Daoy (cell line): ENCODE data around the gene OTOG. TPM values are rescaled to one million over a fixed set of nuclear protein-coding genes. Genes with fewer than 3 reads are reported as not detected.

Experiments
- DNase-seq: peaks from one replicate; pipeline ENCODE4 v3.0.0-alpha.2; 2015; ENCODE audit warnings: low read depth
- total RNA-seq: library from RNA; depleted of rRNA; stranded (reverse); fragments of >200 nt; shearing (Covaris generic); gene quantifications from 2 replicates; pipeline ENCODE4 v1.2.3, GENCODE V29; 2014

Gene OTOG
- total RNA-seq, 1 experiment from 2014 or later = not detected

DNA sequence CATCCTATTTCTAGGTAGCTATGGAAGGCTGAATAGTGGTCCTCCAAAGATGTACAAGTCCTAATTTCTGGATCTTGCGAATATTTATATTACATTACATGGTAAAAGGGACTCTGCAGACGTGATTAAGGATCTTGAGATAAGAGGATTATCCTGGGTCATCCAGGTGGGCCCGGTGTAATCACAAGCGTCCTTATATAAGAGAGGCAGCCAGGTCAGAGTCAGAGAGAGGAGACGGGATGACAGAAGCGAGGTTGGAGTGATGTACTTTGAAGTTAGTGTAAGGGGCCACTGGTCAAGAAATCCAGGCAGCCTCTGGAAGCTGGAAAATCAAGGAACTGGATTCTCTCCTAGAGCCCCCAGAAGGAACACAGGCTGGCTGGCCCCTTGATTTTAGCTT lies 102.2 kb downstream of the OTOG start:
- DNase-seq = no peak

- no peak for DNase-seq
These were observed 102.6 kb downstream of the OTOG start for GRCh38 chr11:17649696-17650095.

GRCh38 chr11:17650127-17650911 lies 103.3 kb downstream of the OTOG start:
- DNase-seq = peak; percentile 25

- DNase-seq = no peak
These were observed 104.0 kb downstream of the OTOG start for GRCh38 chr11:17651061-17651460.

DNA sequence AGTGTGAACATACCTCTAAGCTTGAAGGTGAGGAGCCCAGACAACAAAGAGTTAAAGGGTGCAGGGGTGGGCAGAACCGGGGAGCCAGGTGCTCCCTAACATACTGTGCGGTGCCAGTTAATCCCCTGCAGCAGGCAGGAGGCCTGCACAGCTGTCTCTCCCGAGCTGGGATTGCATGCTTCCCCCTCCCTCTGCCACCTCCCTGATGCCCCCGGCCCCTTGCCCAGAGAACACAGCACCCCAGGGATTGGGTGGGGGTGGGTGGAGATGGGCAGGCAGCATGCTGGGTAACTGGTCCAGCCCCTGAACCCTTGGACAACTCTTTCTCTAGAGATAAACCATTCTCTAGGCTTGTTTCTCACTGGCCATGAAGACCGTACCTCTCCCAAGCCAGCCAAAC lies 104.6 kb downstream of the OTOG start:
- DNase-seq = no peak

DNA sequence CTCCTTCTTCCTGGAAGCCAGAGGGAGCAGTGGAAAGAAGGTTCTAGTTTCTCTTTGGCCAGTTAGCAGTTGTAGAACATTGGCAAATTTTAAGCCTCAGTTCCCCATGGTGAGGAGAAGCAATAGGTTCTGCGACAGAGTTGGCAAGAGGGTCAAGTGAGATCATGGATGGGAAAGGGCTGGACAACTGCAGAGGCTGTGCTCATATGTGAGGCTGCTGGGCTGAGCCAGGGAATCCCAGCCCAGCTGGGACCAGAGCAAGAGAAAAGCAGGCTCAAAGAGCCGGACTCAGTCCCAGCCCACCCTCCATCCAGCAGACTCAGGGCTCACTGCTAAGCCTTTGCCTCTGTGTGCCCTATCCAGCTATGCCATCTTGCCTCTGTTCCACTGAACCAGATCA lies 105.5 kb downstream of the OTOG start:
- DNase-seq = no peak

GRCh38 chr11:17653611-17654010 lies 106.6 kb downstream of the OTOG start:
- no peak for DNase-seq

DNA sequence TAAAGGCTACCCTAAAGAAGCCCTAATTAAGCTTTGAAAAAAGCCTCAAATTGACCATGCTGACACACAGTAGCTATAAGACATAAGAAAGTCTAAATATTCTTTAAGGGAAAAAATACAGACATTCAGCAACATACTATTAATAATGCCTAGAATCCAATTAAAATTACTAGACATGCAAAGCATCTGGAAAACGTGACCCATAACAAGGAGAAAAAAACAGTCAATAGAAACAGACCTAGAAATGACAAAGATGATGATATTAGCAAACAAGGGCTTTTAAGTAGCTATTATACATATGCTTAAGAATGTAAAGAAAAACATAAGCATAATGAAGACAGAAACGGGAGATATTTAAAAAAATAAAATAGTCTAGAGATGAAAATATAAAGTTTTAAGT lies 108.6 kb downstream of the OTOG start:
- DNase-seq = no peak

DNA sequence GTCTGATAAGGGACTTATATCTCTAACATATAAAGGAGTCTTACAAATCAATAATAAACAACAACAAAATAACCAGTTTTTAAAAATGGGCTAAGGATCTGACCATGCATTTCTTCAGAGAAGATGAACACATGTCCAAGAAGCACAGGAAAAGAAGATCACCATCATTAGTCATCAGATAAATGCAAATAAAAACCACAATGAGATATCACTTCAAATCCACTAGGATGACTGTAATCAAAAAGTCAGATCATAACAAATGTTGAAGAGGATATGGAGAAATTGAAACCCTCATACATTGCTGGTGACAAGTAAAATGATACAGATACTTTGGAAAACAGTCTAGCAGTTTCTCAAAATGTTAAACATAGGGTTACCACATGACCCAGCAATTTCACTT lies 111.2 kb downstream of the OTOG start:
- DNase-seq = no peak

DNA sequence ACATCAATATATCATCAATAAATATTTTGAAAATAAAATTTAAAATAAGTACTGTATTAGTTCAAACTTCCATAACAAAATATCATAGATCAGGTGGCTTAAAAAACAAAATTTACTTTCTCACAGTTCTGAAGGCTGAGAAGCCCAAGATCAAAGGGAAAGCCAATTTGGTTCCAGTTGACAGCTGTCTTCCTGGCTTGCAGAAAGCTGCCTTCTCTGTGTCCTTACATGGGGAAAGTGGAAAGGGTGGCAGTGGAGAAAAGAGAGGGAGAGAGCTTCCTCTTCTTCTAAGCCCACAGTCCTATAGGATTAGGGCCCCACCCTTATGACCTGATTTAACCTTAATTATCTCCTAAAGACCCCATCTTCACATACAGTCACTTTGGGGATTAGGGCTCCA lies 121.1 kb downstream of the OTOG start:
- DNase-seq = no peak

DNA sequence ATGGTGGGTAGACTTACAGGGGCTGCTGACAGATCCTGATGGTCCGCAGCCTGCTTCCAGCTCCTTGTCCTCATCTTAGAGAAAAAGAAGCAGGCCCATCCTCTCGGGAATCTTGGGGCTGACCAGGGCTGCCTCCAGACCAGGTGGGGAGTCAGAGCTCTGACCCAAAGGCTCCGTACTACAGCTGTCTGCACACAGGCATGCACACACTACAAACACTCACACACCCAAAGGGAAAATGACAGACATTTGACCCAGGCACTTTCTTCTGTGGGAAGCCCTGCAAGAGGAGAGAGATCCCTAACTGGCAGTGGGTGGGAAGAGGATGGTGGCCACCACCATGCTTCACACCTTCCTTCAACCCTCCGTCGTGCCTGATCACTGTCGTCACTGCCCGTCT lies 125.4 kb downstream of the OTOG start:
- DNase-seq = no peak

GRCh38 chr11:17673951-17674350 lies 126.9 kb downstream of the OTOG start:
- no peak for DNase-seq

GRCh38 chr11:17682848-17683247 lies 135.8 kb downstream of the OTOG start:
- no peak for DNase-seq

DNA sequence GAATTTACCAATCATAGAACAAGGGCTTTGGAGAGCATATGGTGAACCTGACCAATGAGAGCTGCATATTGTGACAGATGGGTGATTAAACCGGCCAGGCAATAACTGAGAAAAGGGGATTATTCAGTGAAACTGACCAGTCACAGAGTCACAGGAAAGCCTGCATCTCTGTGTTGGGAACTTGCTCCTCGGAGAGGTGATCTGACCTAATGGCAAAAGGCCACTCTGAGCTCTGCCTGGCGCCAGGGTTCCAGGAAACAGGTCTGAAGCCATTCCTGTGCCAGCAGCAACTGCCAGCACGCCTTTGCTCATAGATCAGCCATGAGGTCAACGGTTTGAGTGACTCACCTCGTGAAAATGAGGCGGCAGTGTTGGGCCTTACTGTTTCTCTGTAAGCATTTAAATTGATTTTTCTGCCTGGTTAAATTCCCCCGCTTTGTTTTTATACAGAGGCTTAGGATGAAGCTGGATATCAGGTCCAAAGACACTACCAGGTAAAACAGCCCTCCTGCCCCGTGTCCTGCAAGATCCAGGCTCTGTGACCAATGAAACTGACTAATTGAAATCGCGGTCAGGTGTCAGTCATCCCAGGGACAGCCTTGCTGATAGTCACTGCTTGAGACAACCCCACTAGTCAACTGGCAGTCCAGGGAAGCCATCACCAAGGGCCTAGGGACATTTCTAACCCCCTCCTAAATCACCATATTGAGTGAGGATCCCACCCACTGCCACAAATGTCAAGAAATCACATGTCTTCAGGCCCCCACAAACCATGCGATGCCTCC lies 136.5 kb downstream of the OTOG start:
- peak; percentile 83 for DNase-seq

DNA sequence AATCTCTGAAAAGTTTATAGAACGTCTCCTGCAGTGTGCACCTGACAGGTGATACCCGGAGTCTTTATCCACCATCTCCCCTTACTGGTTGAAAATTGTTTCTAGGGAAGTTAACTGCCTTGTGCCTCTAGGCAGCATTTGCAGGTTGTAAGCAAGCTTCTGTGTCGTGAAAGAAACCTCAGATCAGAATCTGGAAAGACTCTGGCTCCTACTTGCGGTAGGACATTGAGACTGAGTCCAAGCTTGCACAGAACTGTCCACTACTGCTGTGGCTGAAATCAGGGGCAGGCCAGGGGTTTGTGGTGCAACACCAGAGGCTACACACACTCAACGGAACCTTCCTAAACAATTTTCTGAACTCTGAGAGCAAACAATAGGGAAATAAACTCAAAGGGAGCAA lies 137.5 kb downstream of the OTOG start:
- no peak for DNase-seq

- no peak for DNase-seq
These were observed 139.3 kb downstream of the OTOG start for GRCh38 chr11:17686231-17686980.

DNA sequence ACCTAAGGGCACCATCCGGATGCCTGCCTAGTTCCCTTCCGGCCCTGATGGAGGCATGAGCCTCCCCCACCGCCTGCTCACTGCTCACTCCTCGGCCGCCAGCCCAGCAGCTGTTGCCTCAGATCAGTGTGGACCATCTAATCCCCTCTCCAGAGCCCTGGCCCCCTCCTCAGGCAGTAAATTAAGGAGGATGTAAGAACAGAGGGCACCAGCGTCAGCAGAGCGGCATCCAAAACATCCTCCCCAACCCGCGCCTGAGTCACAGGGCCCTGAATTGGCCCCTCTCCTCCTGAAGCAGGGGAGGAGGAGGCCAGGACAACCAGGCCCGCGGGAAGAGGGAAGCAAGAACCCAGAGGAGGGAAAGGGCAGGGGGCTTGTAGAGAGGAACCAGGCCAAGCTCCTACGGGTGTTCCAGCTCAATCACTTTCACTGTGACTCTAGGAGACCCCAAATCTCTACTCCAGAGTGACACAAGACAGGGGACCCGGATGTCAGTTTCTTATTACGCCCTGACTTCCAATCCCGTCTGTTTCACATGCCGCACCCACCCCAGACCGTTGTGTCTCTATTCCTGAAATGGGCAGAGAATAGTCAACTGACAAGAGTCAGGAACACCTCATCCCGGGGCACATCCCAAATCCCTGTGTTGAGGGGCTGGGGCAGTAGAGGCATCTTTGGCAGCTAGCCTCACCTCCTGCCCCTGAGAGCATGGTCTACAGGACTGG lies 141.0 kb downstream of the OTOG start:
- no peak for DNase-seq

DNA sequence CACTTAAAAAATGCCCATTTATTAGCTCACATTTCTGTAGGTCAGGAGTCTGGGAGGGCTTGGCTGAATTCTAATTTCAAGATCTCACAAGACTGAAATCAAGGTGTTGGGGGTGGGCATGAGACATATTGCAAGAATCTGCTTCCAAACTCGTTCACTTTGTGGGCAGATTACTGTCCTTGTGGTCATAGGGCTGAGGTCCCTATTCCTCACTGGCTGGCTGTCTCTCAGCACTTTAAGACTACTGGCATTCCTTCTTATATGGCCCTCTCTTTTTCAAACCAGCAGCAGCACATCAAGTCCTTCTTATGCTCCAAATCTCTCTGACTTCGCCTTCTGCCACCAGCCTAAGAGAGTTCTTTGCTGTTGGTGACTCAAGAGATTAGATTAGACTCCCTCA lies 144.5 kb downstream of the OTOG start:
- DNase-seq = no peak

DNA sequence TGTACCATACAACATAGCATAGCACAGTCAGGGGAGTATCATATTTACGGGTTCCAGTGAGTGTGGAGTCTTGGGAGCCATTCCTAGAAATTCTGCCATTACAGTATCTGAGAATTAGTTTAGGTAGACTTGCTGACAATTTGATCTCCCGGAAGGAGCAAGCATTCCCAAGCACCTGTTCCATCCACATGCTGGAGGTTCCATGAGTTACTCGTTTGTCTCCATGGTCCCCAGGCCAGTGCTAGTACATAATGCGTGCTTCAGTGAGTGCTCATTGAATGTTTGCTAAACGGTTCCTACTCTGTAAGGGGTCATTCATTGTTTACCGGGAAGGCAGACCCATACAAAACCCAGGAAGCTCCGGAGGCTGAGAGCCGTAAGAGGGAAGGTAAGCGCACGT lies 144.9 kb downstream of the OTOG start:
- no peak for DNase-seq

- no peak for DNase-seq
These were observed 145.9 kb downstream of the OTOG start for GRCh38 chr11:17692931-17693330.

DNA sequence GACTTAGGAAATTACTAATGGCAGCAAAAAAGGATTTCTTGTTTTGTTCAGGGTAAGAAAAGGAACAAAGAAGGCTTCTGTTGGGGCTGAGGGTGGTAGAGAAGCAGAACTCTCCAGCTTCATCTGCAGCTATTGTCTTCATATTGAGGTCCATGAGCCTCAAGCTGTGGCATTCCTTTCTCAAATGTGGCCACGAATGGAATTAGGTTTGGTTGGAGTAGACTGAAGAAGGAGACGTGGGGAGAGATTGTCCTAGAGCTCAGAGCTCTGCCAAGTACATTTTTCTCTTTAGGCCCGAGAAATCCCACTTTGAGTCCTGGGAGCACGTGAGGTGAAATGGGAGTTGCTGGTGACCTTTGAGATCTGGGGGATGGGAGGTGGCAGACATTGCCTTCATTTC lies 146.5 kb downstream of the OTOG start:
- DNase-seq = no peak
